GM21619 (cell line): Measurements from ENCODE around the gene METTL26.

Experiments used
- ATAC-seq: cut with Tn5 transposase; IDR thresholded peaks from one replicate; pipeline ENCODE4 v1.9.1; 2021; ENCODE audit not compliant: unreplicated experiment

METTL26 gene

DNA sequence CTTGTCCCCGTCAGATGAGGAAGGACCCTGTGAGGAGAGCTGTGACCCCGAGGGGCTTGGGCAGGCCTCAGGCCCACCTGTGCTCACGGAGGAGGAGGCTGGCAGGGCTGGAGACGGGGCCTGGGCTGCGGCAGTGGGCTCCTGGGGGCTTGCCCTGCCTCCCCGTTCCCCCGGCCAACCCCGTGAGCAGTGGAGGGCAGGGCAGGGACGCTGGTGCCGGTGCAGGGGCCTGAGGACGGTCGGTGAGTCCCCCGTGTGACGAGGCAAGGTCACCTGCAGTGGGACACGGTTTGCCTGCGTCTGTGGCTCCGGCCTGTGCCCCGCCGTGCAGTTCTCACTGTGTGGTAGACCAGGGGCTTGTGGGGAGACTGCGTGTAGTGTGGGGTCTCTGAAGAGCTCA lies 23.5 kb upstream of the METTL26 start:
- no peak for ATAC-seq

DNA sequence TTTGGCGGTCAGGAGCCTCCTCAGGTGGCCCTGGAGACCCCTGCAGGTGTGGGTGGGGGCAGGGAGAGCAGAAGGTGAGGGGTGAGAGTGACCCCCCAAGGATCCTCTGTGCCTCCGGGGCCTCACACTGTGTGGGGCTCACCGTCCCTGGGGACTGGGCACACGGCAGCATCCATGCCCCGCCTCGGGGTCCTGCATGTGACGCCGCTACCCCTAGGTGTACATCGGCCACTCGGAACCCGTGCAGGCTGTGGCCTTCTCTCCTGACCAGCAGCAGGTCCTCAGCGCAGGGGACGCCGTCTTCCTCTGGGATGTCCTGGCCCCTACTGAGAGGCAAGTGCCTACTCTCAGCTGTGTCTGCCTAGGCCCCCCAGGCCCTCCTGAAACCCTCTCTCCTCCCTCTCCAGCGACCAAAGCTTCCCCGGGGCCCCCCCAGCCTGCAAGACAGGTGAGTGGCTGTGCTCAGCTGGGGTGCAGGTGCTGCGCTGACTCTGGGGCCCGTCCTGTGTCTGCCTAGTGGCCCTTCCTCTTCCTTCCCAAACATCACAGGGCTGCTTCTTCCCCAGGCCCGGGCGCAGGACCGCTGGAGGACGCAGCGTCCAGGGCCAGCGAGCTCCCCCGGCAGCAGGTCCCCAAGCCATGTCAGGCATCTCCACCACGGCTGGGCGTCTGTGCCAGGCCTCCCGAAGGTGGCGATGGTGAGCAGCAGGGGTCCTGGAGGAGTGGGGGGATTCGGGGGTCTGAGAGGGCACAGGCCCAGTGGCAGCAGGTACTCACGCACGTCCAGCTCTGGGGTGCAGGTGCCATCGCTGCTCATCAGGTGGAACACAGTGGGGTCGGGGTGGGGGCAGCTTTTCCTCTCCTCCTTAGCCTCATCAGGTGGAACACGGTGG lies 22.8 kb upstream of the METTL26 start:
- no peak for ATAC-seq

DNA sequence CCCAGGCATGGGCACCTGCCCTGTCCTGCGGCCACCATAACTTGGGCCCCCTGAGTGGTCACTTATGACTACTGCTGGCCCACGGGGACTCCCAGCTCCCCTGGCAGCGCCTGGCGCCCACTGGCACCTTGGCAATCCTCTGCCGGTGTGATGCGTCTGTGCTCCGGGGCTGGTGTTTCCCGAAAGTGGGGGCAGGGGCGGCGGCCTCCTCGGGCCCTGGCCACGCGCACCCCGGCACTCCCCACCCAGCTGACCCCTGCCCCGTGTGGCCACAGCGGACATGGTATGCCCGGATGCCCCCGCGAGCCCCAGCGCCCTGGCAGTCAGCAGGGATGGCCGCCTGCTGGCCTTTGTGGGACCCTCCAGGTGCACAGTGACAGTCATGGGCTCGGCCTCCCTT lies 21.4 kb upstream of the METTL26 start:
- no peak for ATAC-seq

DNA sequence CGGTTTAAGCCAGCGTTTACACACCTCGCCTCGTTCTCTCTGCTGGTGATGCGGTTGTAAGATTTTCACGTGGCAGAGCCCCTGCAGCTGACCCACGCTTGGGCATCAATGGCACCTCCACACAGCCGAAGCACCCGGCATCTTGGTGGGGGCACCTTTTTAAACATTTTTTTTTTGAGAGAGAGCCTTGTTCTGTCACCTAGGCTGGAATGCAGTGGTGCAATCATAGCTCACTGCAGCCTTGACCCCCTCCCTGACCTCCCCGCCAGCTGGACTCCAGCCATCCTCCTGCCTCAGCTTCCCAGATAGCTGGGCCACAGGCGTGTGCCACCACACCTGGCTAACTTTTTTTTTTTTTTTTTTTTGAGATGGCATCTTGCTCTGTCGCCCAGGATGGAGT lies 17.9 kb upstream of the METTL26 start:
- no peak for ATAC-seq

DNA sequence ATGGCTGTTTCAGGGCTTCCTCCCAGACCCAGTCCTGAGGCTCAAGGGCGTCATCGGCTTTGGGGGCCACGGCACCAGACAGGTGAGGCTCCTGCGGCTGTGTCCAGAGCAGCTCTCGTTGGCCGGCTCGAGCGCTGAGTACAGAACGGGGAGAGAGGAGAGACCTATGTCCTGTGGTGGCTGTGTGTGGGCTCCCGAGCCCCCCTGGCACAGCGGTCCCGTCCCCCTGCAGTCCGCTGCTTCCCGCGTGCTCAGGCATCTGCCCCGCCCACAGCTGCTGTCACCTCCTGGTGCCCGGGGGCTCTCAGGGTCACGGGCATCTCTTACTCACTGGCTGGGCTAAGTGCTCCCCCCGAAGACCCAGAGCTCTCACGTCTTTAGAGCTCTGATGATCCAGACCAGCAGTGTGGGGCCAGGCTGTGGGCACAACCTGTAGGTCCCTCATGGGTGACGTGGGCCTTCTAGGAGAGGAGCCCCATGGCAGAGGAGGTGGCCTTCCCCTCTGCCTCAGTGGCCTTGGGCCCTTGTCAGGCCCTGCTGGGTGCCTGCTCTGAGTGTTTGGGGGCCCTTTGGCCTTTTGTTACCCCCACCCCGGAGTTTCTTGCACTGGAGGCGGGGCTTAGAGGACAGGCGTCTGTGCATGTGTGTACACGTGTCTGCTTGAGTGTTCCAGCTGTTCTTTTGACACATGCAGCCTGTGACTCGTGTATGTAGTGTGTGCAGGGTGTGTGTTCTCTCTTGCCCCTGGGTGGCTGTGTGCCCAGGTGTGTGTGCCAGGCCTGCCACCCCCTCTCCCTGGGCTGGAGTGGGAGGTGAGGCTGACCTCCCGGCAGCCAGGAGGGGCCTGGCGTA lies 16.6 kb upstream of the METTL26 start:
- ATAC-seq, result no peak

DNA sequence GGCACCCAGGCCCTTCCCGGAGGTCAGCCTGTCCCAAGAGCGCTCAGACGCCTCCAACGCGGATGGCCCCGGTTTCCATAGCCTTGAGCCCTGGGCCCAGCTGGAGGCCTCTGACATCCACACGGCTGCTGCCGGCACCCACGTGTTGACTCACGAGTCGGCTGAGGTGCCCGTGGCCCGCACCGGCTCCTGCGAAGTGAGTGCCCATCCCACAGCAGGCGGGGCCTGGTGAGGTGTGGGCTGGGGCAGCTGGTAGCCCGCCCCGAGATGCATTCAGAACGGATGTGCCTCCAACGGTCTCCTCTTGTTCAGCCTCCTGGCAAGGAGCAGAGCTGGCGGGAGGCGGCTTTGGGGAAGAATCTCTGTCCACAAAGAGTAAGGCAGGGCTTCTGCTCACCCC lies 15.7 kb upstream of the METTL26 start:
- no peak for ATAC-seq

DNA sequence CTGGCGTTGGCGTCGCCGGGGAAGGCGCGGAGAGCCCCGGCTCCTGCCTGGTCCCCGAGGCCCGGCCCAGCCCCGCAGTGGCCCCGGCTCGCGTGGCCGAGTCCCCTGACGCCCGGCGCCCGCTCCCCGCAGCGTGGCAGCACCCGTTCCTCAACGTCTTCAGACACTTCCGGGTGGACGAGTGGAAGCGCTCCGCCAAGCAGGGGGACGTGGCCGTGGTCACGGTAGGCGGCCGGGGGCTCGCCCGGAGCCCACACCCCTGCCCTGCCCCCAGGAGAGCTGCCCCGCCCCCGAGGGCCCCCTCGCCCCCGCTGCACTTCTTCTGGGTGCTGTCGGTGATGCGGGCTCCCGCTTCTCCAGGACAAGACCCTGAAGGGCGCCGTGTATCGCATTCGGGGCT lies 13.5 kb upstream of the METTL26 start:
- ATAC-seq, result no peak

DNA sequence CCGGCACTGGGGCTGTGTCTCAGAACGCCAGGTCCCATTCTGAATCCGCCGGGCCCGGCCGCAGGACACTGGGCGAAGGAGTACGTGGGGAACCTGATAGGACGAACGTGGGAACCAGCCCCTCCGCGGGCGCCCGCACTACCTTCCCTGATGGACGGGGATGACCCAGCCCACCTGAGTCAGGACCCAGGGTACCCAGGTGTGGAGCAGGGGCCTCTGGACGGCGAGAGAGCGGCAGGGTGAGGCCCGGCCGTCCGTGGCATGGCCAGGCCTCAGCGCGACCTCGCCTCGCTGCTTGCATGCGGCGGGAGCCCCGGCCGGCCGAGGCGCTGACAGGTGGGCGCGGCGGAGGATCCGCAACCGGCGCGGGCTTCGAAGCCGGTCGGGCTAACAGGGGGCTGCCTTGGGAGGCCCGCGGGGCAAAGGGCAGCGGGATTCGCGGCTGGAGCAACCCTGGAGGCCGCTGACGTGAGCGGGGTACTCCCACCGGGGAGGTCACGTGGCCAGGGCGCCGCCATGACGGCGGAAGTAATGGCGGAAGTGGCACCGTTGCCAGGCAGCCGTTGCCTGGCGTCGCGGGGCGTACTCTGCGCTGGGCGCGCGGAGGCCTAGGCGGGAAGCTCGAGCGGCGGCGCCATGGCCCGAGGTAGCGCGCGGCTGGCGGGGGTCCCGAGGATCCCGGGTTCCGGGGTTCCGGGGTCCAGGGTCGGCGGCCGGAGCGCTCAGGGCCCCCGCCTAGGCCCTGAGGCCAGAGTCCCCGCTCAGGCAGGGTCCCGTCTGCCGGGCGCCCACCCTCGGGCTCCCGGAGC lies 12.9 kb upstream of the METTL26 start, which contains the start of gene WDR90:
TSS of gene WDR90 (plus strand) at position 585 of the 809 bp plus-strand sequence. CDS start at position 637, 52 bp downstream.
- peak; percentile 73 for ATAC-seq

DNA sequence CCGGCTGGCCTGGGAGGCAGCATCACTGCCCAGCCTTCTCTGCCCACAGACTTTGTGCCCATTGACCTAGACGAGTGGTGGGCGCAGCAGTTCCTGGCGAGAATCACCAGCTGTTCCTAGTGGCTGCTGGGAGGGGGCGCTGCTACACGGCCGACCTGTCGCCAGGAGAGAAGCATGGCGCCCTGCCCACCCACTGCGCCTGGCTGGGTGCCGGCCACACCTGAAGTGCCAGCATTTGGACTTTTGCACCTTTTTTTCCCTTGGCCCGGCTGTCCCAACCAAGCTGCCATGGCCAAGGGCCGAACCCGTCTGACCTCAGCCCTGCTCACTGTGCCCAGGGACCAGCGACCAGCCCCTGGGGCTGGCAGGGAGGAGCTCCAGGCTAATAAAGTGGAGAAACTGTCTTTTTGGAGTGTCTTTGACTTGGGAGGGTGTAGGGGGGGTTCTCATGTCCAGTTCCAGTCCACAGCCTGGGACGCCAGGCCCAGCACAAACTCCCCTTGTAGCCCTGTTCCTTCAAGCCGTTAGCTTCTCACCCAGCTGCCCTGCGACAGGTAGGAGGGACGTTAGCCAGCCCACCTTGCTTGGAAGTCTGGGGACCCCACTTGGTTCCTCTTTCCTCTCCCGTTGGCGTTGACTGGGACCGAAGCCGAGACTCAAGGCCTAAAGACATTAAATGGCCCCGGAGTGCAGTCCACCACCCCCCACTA lies 12.1 kb upstream of the METTL26 start:
- ATAC-seq, result no peak

DNA sequence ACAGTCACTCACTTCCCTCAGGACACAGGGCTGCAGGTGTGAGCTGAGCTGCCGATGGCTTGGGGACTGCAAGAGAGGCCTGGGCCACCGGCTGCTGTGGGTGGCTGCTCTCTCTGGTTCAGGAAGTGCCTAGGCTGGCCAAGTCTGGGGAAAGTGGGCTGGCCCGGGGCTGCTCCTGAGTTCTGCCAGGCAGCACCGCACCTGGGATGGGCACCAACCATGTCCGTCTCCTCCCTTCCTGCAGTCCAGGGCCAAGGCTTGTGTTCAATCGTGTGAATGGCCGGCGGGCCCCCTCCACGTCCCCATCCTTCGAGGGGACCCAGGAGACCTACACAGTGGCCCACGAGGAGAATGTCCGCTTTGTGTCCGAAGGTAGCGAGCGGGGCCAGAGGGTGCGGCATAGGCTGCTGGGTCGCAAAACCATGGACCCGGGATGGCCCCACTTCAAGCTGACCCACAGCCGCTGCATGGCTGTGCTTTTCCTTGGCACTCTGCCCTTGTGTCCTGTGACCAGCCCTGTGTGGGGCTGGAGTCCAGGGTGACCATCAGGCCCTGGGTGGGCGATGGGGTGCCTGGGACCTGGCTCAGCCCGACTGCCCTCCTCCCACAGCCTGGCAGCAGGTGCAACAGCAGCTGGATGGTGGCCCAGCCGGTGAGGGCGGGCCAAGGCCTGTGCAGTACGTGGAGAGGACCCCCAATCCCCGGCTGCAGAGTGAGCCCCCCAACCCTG lies 11.2 kb upstream of the METTL26 start:
- ATAC-seq, result no peak

DNA sequence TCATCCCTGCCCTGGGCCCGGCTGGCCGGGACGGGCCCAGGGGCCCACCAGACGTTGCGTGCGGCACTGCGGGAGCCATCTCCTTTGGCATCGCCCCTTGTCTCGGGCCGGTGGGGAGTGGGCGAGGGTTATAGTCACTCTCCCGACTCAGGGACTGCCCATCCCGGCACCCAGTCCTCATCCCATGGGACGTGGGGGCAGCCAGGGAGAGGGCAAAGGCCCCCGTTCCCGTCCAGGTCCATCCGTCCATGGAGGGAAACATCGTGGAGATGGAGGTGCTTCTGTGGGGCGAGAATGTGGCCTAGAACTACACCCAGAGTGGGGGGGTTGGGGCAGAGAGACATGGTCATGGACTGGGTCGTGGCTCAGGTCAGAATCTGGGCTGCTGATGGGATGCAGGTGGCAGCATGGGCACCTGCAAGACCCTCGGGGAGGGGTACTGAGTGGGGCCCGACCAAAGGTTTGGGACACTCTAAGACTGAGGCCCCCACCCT lies 10.6 kb upstream of the METTL26 start:
- ATAC-seq, result no peak

DNA sequence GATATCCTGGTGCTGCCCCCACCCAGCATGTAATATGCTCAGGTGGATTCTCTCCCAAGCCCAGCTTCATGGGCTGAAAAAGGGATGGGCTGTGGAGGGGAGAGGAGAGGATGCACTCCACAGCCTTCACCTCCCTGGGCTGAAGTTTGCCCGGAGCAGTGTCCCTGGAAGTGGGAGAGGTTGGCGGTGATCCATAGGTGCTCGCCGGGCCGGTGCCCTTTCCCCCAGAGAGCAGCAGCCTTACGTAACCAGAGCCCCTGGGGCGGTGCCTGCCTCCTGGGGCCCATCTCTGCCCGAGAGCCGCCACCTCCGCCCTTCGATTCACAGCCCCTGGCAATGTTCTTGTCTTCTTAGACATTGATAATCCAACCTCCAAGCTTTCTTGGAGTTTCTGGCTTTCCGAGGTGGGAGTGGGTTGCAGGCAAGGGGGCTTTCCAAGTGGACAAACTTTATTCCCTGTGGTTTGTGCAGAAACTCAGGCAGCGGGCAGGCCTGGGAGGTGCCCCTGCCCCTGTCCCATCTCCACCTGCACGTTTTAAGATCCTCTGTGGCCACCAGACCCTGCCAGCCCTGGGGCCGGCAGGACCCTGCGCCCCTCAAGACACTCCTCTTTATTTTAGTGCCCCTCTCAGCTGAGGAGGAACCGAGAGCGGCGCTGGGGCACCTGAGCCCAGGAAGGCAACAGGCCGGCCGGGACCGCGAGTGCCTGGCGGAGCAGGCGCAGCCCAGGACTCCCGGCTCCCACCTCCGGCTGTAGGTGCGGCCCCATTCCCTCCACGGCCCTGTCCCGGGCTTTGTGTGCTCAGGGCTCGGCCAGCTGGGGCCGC lies 10.0 kb upstream of the METTL26 start:
- ATAC-seq, result no peak

DNA sequence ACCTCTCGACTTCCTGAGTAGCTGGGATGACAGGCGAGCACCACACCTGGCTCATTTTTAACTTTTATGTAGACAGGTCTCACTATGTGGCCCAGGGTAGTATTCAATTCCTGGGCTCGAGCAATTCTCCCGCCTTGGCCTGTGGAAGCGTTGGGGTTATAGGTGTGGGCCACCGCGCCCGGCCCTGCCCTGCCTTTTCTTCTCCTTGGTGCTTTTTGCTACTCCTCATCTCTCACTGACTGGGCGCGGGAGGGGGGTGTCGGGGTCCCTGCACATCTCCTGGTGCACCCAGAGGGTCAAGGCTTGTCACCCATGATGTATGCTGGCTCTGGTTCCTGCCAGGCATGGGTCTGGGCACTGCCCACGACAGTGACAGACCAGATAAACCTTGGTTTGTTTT lies 8.5 kb upstream of the METTL26 start:
- ATAC-seq, result no peak

DNA sequence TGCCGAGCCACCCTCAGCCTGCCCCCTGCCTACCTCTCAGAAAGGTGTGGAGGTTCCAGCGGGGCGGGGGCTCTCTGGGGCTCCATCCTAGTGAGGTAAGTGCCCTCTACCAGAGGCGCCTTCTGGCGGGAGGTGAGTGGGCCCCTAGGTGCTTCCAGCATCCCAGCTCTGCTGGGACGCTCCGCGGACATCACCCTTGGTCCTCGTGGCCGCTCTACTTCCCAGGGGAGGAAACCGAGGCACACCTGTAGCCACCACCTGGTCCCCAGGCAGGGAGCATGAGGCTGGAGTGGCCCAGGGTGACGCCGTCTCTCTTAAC lies 6.9 kb upstream of the METTL26 start:
- no peak for ATAC-seq

DNA sequence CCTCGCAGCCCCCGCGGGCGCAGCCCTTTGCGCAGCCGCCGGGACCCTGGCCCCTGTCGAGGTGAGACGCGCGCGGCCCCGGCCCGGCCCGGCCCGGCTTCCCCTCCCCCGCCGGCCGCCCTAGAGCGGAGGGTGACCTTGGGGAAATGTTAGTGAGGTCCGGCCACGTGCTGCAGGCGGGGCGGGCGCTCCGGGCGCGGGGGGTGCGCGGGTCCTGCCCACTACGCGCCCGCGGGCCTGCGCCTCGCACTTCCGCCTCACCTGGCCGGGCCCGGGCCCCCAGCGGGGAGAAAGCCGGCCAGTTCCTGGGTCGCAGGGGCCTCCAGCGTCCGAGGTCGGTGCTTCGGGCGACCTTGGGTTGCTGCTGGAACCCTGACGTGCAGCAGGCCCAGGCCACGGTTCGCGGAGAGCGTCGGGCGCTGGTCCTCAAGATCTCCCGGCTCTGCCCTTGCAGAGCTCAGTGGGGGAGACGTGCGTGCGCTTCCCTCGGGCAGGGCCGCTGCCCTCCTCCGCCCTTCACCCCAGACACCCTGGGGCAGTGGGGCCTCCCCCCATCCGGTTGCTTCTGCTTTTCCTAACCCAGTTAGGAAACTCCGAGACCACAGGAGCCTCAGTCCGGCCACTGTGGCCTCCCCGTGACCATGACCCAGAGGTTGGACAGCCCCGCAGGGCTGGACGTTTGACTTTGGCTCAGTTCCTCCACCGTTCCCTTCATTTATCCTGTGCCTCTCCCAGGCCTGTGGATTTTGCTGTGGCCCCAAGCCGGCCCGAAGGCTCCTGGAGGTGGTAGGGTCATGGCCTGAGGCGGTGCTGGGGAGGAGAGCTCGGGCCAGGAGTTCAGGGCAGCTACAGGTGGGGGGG lies 6.3 kb upstream of the METTL26 start:
- ATAC-seq, result peak; percentile 34

DNA sequence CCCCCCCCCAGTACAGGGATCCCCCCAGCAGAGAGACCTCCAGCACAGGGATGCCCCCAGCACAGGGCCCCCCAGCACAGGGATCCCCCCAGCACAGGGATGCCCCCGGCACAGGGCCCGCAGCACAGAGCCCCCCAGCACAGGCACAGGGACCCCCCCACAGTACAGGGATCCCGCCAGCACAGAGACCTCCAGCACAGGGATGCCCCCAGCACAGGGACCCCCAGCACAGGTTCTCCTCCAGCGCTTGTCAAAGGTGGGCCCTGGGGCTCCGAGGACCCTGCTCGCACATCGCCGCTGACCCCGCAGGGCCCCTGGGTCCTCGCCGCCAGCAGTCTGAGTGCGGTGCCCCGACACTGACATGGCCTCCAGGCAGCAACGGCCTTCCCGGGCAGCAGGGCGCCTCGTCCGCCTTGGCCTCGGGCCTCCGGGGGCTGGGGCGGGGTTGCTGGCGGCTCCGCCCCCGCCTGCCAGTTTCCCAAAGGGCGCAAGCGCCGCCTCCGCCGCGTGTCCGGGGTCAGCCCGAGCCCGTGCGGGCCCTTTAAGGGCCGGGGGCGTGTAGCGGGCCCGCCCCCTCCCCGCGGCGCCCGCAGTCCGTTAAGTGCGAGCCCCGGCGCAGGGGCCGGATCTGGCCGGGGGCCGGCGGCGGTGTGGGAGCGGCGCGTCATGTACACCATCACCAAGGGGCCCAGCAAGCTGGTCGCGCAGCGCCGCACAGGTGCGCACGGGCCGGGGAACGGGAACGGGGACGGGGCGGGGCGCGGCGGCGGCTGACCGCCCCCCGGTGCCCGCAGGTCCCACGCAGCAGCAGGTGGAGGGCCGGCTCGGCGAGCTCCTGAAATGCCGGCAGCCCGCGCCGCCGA lies 5.5 kb upstream of the METTL26 start, which contains the start of gene MCRIP2:
TSS of gene MCRIP2 (plus strand) at position 503 of the 863 bp plus-strand sequence. CDS start at position 667, 164 bp downstream.
- ATAC-seq, result peak; percentile 50

DNA sequence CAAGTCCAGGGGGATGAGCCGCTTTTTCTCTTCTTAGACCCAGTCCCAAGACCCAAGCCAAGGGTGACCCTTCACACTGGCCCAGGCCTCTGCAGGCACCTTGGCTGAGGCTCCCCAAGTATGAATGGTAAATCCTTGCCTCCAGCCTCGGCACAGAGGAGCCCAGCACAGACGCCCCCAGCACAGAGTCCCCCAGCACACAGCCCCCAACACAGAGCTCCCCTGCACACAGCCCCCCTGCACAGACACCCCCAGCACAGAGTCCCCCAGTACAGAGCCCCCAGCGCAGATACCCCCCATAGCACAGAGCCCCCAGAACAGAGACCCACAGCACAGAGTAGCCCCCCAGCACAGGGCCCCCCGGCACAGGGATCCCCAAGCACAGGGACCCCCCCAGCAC lies 4.5 kb upstream of the METTL26 start:
- no peak for ATAC-seq
